Measurements from ENCODE around the gene C18orf54.

- TF ChIP-seq POLR2A (IDR thresholded peaks at IDR 0.05; ENCODE audit: low read length) (no peak), GATA1 (IDR thresholded peaks at IDR 0.05; ENCODE audit: low read depth, low read length) (no peak)
These were observed 29.9 kb upstream of the C18orf54 start for GRCh38 chr18:54327818-54328217.
